ENCODE data around the gene MAMLD1. TPM values are rescaled to one million over a fixed set of nuclear protein-coding genes. Genes with fewer than 3 reads are reported as not detected.
"Not testable (repeated sequence)": the region's sequence is repeated elsewhere in the genome, so short reads cannot be mapped to it uniquely, and the experiment has no call there.

MAMLD1 gene
- total RNA-seq, 2 donors from 2014 or later, result 3.4 to 5.6 TPM

GRCh38 chrX:150337026-150337425 is 26.1 kb upstream of the MAMLD1 start:
- no peaks in the 10 kb centered on the region for H3K27me3 ChIP-seq
- H3K4me1 ChIP-seq, result no peaks in the 10 kb centered on the region
- H3K4me3 ChIP-seq, result no peak overlapping the region
- H3K9me3 ChIP-seq, result no peaks in the 10 kb centered on the region
- WGBS, 2 donors, result 67 to 86% methylated on average over 1 to 4 of the region's 6 CpGs
- intact Hi-C loops (cut with DNase I), result no loop called here
- H3K27ac ChIP-seq, result no peak overlapping the region
- TF ChIP-seq, protein P1, sequence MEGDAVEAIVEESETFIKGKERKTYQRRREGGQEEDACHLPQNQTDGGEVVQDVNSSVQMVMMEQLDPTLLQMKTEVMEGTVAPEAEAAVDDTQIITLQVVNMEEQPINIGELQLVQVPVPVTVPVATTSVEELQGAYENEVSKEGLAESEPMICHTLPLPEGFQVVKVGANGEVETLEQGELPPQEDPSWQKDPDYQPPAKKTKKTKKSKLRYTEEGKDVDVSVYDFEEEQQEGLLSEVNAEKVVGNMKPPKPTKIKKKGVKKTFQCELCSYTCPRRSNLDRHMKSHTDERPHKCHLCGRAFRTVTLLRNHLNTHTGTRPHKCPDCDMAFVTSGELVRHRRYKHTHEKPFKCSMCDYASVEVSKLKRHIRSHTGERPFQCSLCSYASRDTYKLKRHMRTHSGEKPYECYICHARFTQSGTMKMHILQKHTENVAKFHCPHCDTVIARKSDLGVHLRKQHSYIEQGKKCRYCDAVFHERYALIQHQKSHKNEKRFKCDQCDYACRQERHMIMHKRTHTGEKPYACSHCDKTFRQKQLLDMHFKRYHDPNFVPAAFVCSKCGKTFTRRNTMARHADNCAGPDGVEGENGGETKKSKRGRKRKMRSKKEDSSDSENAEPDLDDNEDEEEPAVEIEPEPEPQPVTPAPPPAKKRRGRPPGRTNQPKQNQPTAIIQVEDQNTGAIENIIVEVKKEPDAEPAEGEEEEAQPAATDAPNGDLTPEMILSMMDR (IDR thresholded peaks at IDR 0.05), result no peak
- TF ChIP-seq POLR2A (IDR thresholded peaks at IDR 0.05), result no peak
- no peaks in the 10 kb centered on the region for H3K36me3 ChIP-seq (replicated peaks in 1 of 2; ENCODE audit: insufficient read depth in 1 of 2, low read depth in 2 of 2)
- DNase-seq (no peak), ATAC-seq (no peak)

- ATAC-seq, result no peak
- no peak for DNase-seq
- Histone ChIP-seq H3K27ac (no peak overlapping the region), H3K9me3 (no peaks in the 10 kb centered on the region), H3K36me3 (replicated peaks in 1 of 2; ENCODE audit: insufficient read depth in 1 of 2, low read depth in 2 of 2) (no peaks in the 10 kb centered on the region), H3K4me1 (no peaks in the 10 kb centered on the region), H3K4me3 (no peak overlapping the region), H3K27me3 (no peaks in the 10 kb centered on the region)
- intact Hi-C loops (cut with DNase I), result no loop called here
- WGBS, 2 donors, result 30 to 100% methylated on average over 1 to 4 of the region's 4 CpGs
- no peak for TF ChIP-seq POLR2A (IDR thresholded peaks at IDR 0.05)
- TF ChIP-seq, protein P1 (IDR thresholded peaks at IDR 0.05), result no peak
Observed at GRCh38 chrX:150337536-150337935, 25.6 kb upstream of the MAMLD1 start.

DNA sequence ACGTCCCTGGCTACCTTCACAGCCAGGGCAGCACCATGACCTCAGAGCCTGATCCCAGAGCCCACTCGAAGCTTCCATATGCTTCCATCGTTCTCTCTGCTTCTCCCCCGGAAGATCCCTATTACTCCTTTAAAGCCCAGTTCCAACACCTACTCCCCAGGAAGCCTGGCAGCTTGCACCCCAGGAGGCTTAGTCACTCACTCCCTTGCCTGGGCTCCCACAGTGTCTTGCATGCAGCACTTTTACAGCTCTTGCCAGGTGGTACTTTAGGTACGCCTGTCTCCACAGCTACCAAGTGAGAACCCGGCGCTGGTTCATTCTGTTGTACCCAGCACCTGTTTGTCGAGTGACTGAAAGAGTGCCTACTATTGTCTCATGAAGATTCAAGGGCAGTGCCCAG is 24.5 kb upstream of the MAMLD1 start:
- 77 to 79% methylated on average over 4 to 8 of the region's 8 CpGs for WGBS, 2 donors
- ATAC-seq (no peak), DNase-seq (no peak)
- no peaks in the 10 kb centered on the region for H3K4me1 ChIP-seq
- intact Hi-C loops (cut with DNase I), result no loop called here
- no peak overlapping the region for H3K4me3 ChIP-seq
- TF ChIP-seq, protein P1 (IDR thresholded peaks at IDR 0.05), result no peak
- TF ChIP-seq POLR2A (IDR thresholded peaks at IDR 0.05), result no peak
- no peaks in the 10 kb centered on the region for H3K9me3 ChIP-seq
- H3K27me3 ChIP-seq, result no peaks in the 10 kb centered on the region
- no peaks in the 10 kb centered on the region for H3K36me3 ChIP-seq (replicated peaks in 1 of 2; ENCODE audit: insufficient read depth in 1 of 2, low read depth in 2 of 2)
- H3K27ac ChIP-seq, result no peak overlapping the region

GRCh38 chrX:150339736-150340135 is 23.4 kb upstream of the MAMLD1 start:
- Histone ChIP-seq H3K27ac (no peak overlapping the region), H3K4me1 (no peaks in the 10 kb centered on the region), H3K4me3 (no peak overlapping the region), H3K36me3 (replicated peaks in 1 of 2; ENCODE audit: insufficient read depth in 1 of 2, low read depth in 2 of 2) (no peaks in the 10 kb centered on the region), H3K27me3 (no peaks in the 10 kb centered on the region), H3K9me3 (no peaks in the 10 kb centered on the region)
- ATAC-seq (no peak), DNase-seq (no peak)
- TF ChIP-seq, protein P1 (IDR thresholded peaks at IDR 0.05), result no peak
- TF ChIP-seq POLR2A (IDR thresholded peaks at IDR 0.05), result no peak
- intact Hi-C loops (cut with DNase I), result no loop called here
- WGBS, 2 donors, result 95 to 100% methylated on average over 2 to 3 of the region's 3 CpGs

DNA sequence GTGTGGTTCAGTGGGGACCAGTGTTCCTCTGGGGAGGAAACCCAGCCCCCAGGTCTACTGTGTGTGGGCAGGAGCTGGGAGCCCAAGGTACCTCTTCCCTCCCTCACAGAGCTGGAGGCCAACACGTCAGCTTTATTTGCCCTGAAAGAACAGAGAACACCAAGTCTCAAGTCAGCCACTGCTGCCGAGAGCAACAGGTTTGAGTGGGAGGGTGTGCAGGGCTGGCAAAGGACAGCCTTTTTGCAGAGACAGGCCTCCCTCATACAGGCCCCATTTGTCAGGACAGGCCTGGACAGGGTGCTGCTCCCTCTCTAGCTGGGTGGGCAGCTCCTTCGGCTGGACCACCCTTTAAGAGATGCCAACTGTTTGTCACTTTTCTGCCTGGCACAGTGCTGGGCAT is 22.8 kb upstream of the MAMLD1 start:
- 40 to 100% methylated on average over 1 to 2 of the region's 3 CpGs for WGBS, 2 donors
- ATAC-seq; H3K27me3 ChIP-seq; intact Hi-C loops (cut with DNase I); DNase-seq; H3K4me3 ChIP-seq; H3K27ac ChIP-seq; H3K4me1 ChIP-seq; H3K36me3 ChIP-seq (replicated peaks in 1 of 2; ENCODE audit: insufficient read depth in 1 of 2, low read depth in 2 of 2); H3K9me3 ChIP-seq: not testable (repeated sequence)

All from body of pancreas (tissue), 4 donors.